Parathyroid adenoma (tissue), 2 donors: ENCODE results near the gene TNNC2.
A peak's percentile ranks its signal among the peaks of the same experiment; 100 is the strongest.

Experiments used
- H2AFZ ChIP-seq: fragments of 300-600 bp; sonication (generic); one replicate; pipeline ENCODE4 v1.7.0; 2017; ENCODE audit warnings: antibody characterized with exemption, mild to moderate bottlenecking
- H3K27ac ChIP-seq: fragments of 300-600 bp; sonication (generic); one replicate; pipeline ENCODE4 v1.7.0; 2017
- H3K27me3 ChIP-seq: fragments of 300-600 bp; sonication (generic); one replicate; pipeline ENCODE4 v1.7.0; 2017; ENCODE audit warnings: low read length; ENCODE audit not compliant: control insufficient read depth, insufficient read depth
- H3K36me3 ChIP-seq: fragments of 300-600 bp; sonication (generic); one replicate; pipeline ENCODE4 v1.7.0; 2017; ENCODE audit warnings: low read length; ENCODE audit not compliant: control insufficient read depth, insufficient read depth
- H3K4me1 ChIP-seq: fragments of 300-600 bp; sonication (generic); one replicate; pipeline ENCODE4 v1.7.0; 2017; ENCODE audit warnings: control low read depth
- H3K4me2 ChIP-seq: fragments of 300-600 bp; sonication (generic); one replicate; pipeline ENCODE4 v1.7.0; 2017; ENCODE audit warnings: low read length
- H3K4me3 ChIP-seq: fragments of 300-600 bp; sonication (generic); one replicate; pipeline ENCODE4 v1.7.0; 2017; ENCODE audit warnings: low read depth, low read length
- H3K79me2 ChIP-seq: fragments of 300-600 bp; sonication (generic); one replicate; pipeline ENCODE4 v1.7.0; 2017; ENCODE audit warnings: control low read depth
- H3K9ac ChIP-seq: fragments of 300-600 bp; sonication (generic); one replicate; pipeline ENCODE4 v1.7.0; 2017; ENCODE audit warnings: mild to moderate bottlenecking
- H3K9me3 ChIP-seq: fragments of 300-600 bp; sonication (generic); one replicate; pipeline ENCODE4 v1.7.0; 2017; ENCODE audit warnings: low read length; ENCODE audit not compliant: control insufficient read depth
- CTCF ChIP-seq: fragments of 300-600 bp; sonication (generic); IDR thresholded peaks from one replicate; pipeline ENCODE4 v1.7.0; 2017; ENCODE audit warnings: antibody characterized with exemption, mild to moderate bottlenecking
- donor health status: primary hyperparathyroidism.

The TNNC2 gene

GRCh38 chr20:45826381-45827019 is 612 bp downstream of the TNNC2 start:
- Histone ChIP-seq H3K27ac (peak overlapping the region; percentile 13), H3K36me3 (no peaks in the 10 kb centered on the region), H3K4me3 (no peak overlapping the region), H2AFZ (peak overlapping the region; percentile 9), H3K79me2 (no peaks in the 10 kb centered on the region), H3K4me2 (no peak overlapping the region), H3K9me3 (no peaks in the 10 kb centered on the region), H3K27me3 (no peaks in the 10 kb centered on the region), H3K9ac (no peak overlapping the region), H3K4me1 (peaks cover 13% of the 10 kb centered on the region)
- TF ChIP-seq CTCF: no peak

- Histone ChIP-seq H3K79me2 (no peaks in the 10 kb centered on the region), H3K36me3 (no peaks in the 10 kb centered on the region), H3K27me3 (no peaks in the 10 kb centered on the region), H3K9me3 (no peaks in the 10 kb centered on the region), H2AFZ (peak overlapping the region; percentile 84), H3K9ac (no peak overlapping the region), H3K27ac (no peak overlapping the region), H3K4me1 (peaks cover 13% of the 10 kb centered on the region), H3K4me2 (peak overlapping the region; percentile 30), H3K4me3 (no peak overlapping the region)
- peak; percentile 34 for TF ChIP-seq CTCF
Measured at GRCh38 chr20:45823949-45824835, 2.9 kb downstream of the TNNC2 start.

- no peak overlapping the region for H3K4me3 ChIP-seq
- H3K27ac ChIP-seq: no peak overlapping the region
- TF ChIP-seq CTCF: no peak
- no peaks in the 10 kb centered on the region for H3K27me3 ChIP-seq
- no peaks in the 10 kb centered on the region for H3K79me2 ChIP-seq
- H3K36me3 ChIP-seq: no peaks in the 10 kb centered on the region
- H3K4me1 ChIP-seq: peaks cover 5% of the 10 kb centered on the region
- H3K9ac ChIP-seq: no peak overlapping the region
- no peaks in the 10 kb centered on the region for H3K9me3 ChIP-seq
- H3K4me2 ChIP-seq: no peak overlapping the region
- H2AFZ ChIP-seq: peak overlapping the region; percentile 75
Measured at GRCh38 chr20:45822857-45823256, 4.3 kb downstream of the TNNC2 start.

GRCh38 chr20:45821947-45822346 is 5.2 kb downstream of the TNNC2 start:
- peaks cover 5% of the 10 kb centered on the region for H3K4me1 ChIP-seq
- TF ChIP-seq CTCF: no peak
- H3K36me3 ChIP-seq: no peaks in the 10 kb centered on the region

More at GRCh38 chr20:45821947-45822346, 5.2 kb downstream of the TNNC2 start:
- no peaks in the 10 kb centered on the region for H3K9me3 ChIP-seq
- H3K4me2 ChIP-seq: no peak overlapping the region
- no peak overlapping the region for H3K4me3 ChIP-seq
- H3K27ac ChIP-seq: no peak overlapping the region
- no peaks in the 10 kb centered on the region for H3K27me3 ChIP-seq
- no peak overlapping the region for H2AFZ ChIP-seq
- H3K9ac ChIP-seq: no peak overlapping the region
- no peaks in the 10 kb centered on the region for H3K79me2 ChIP-seq
